ENCODE results near the gene ADH1A. TPM values are rescaled to one million over a fixed set of nuclear protein-coding genes. Genes with fewer than 3 reads are reported as not detected.

ADH1A gene
- polyA plus RNA-seq, 1 of the 3 experiments (the other 2 are of a cell fraction): not detected

DNA sequence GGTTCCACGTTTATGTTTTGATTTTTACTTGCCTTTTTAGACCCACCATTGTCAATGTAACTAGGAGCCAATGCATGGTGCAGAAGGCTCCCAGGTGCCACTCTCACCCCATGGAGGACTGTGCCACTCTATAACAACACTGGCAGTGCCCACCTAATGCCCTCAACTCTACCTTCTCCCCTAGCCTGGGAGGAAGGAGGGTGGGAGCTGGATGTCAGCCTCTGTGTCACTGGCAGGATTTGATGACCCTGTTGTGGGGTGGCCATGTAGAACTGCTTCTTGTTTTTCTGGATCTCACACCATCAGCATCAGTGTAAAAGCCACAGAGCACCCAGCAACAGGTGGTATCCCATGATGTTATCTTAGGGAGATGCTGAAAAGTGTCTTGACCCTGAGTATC, 44.1 kb upstream of the ADH1A start:
- Histone ChIP-seq H3K27me3 (ENCODE audit: insufficient read depth) (no peaks in the 10 kb centered on the region), H3K79me2 (ENCODE audit: insufficient read depth) (no peaks in the 10 kb centered on the region), H3F3A (replicated peaks; ENCODE audit: insufficient read depth) (no peaks in the 10 kb centered on the region), H3K4me2 (no peak overlapping the region), H2AFZ (ENCODE audit: low read depth) (no peak overlapping the region), H4K20me1 (ENCODE audit: insufficient read depth) (no peaks in the 10 kb centered on the region), H3K4me3 (ENCODE audit: low read depth in 2 of 2, low read length in 1 of 2) (no peak overlapping the region), H3K27ac (ENCODE audit: low read depth in 2 of 2, low read length in 1 of 2) (no peak overlapping the region), H3K9me3 (no peaks in the 10 kb centered on the region), H3K4me1 (ENCODE audit: control insufficient read depth in 1 of 2, insufficient read depth in 2 of 2, low read depth in 1 of 2, low read length in 1 of 2) (no peaks in the 10 kb centered on the region), H3K9ac (no peak overlapping the region), H3K9me2 (no peaks in the 10 kb centered on the region), H3K36me3 (replicated peaks in 1 of 2; ENCODE audit: control insufficient read depth in 1 of 2, insufficient read depth in 2 of 2, low read length in 1 of 2) (no peaks in the 10 kb centered on the region)
- DNase-seq: no peak
- no peak for TF ChIP-seq ELF1 (IDR thresholded peaks at IDR 0.05)
- no peak for TF ChIP-seq JUND (IDR thresholded peaks at IDR 0.05)
- TF ChIP-seq TEAD4 (IDR thresholded peaks at IDR 0.05; ENCODE audit: borderline replicate concordance, insufficient read depth): no peak
- TF ChIP-seq SIN3A (IDR thresholded peaks at IDR 0.05; ENCODE audit: borderline replicate concordance, low read depth, low read length): no peak
- no peak for TF ChIP-seq RAD21 (IDR thresholded peaks at IDR 0.05; ENCODE audit: low read length)
- no peak for TF ChIP-seq TCF12 (IDR thresholded peaks at IDR 0.05)
- TF ChIP-seq, protein P1, sequence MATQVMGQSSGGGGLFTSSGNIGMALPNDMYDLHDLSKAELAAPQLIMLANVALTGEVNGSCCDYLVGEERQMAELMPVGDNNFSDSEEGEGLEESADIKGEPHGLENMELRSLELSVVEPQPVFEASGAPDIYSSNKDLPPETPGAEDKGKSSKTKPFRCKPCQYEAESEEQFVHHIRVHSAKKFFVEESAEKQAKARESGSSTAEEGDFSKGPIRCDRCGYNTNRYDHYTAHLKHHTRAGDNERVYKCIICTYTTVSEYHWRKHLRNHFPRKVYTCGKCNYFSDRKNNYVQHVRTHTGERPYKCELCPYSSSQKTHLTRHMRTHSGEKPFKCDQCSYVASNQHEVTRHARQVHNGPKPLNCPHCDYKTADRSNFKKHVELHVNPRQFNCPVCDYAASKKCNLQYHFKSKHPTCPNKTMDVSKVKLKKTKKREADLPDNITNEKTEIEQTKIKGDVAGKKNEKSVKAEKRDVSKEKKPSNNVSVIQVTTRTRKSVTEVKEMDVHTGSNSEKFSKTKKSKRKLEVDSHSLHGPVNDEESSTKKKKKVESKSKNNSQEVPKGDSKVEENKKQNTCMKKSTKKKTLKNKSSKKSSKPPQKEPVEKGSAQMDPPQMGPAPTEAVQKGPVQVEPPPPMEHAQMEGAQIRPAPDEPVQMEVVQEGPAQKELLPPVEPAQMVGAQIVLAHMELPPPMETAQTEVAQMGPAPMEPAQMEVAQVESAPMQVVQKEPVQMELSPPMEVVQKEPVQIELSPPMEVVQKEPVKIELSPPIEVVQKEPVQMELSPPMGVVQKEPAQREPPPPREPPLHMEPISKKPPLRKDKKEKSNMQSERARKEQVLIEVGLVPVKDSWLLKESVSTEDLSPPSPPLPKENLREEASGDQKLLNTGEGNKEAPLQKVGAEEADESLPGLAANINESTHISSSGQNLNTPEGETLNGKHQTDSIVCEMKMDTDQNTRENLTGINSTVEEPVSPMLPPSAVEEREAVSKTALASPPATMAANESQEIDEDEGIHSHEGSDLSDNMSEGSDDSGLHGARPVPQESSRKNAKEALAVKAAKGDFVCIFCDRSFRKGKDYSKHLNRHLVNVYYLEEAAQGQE (IDR thresholded peaks at IDR 0.05; ENCODE audit: low read depth, low read length): no peak
- no peak for TF ChIP-seq EP300 (IDR thresholded peaks at IDR 0.05; ENCODE audit: borderline replicate concordance in 1 of 2, low read depth in 1 of 2, low read length in 1 of 2)
- no peak for TF ChIP-seq RXRA (IDR thresholded peaks at IDR 0.05; ENCODE audit: borderline replicate concordance, low read depth)
- TF ChIP-seq SMC3 (IDR thresholded peaks at IDR 0.05; ENCODE audit: low read depth, low read length): no peak
- no peak for TF ChIP-seq RFX5 (IDR thresholded peaks at IDR 0.05; ENCODE audit: low read length)
- TF ChIP-seq, protein P2, sequence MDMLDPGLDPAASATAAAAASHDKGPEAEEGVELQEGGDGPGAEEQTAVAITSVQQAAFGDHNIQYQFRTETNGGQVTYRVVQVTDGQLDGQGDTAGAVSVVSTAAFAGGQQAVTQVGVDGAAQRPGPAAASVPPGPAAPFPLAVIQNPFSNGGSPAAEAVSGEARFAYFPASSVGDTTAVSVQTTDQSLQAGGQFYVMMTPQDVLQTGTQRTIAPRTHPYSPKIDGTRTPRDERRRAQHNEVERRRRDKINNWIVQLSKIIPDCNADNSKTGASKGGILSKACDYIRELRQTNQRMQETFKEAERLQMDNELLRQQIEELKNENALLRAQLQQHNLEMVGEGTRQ (IDR thresholded peaks at IDR 0.05; ENCODE audit: borderline replicate concordance, low read depth, low read length): no peak
- TF ChIP-seq, protein P3, sequence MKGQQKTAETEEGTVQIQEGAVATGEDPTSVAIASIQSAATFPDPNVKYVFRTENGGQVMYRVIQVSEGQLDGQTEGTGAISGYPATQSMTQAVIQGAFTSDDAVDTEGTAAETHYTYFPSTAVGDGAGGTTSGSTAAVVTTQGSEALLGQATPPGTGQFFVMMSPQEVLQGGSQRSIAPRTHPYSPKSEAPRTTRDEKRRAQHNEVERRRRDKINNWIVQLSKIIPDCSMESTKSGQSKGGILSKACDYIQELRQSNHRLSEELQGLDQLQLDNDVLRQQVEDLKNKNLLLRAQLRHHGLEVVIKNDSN (IDR thresholded peaks at IDR 0.05; ENCODE audit: borderline replicate concordance, low read depth): no peak
- WGBS (ENCODE audit: low lambda C conversion rate): 0% methylated on average over 1 of the region's 1 CpG
- POLR2A ChIA-PET: no interaction called here
- CTCF ChIA-PET: no interaction called here

DNA sequence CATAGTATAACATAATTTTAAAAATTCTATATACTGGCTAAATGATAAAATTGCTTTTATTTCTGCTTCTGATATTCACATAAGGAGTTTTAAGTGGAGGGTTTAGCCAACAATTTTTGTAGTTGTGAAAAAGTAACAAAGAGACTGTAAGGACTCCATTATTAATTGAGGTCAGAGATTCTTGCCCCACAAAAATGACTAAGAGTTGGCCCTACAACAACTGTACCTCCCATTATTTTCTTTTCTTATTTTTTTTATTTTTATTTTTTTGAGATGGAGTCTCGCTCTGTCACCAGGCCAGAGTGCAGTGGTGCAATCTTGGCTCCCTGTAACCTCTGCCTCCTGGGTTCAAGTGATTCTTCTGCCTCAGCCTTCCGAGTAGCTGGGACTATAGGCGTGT, 39.9 kb upstream of the ADH1A start:
- Histone ChIP-seq H2AFZ (ENCODE audit: low read depth) (no peak overlapping the region), H3K27me3 (ENCODE audit: insufficient read depth) (no peaks in the 10 kb centered on the region), H3F3A (replicated peaks; ENCODE audit: insufficient read depth) (no peaks in the 10 kb centered on the region), H3K9me3 (no peaks in the 10 kb centered on the region), H3K9me2 (no peaks in the 10 kb centered on the region), H3K36me3 (replicated peaks in 1 of 2; ENCODE audit: control insufficient read depth in 1 of 2, insufficient read depth in 2 of 2, low read length in 1 of 2) (no peaks in the 10 kb centered on the region), H4K20me1 (ENCODE audit: insufficient read depth) (no peaks in the 10 kb centered on the region), H3K9ac (no peak overlapping the region), H3K4me1 (ENCODE audit: control insufficient read depth in 1 of 2, insufficient read depth in 2 of 2, low read depth in 1 of 2, low read length in 1 of 2) (no peaks in the 10 kb centered on the region), H3K4me3 (ENCODE audit: low read depth in 2 of 2, low read length in 1 of 2) (no peak overlapping the region), H3K79me2 (ENCODE audit: insufficient read depth) (no peaks in the 10 kb centered on the region), H3K27ac (ENCODE audit: low read depth in 2 of 2, low read length in 1 of 2) (no peak overlapping the region), H3K4me2 (no peak overlapping the region)
- 22% methylated on average over 3 of the region's 3 CpGs for WGBS (ENCODE audit: low lambda C conversion rate)
- DNase-seq: no peak
- ChIA-PET CTCF (no interaction called here), POLR2A (no interaction called here)
- TF ChIP-seq, protein P4, sequence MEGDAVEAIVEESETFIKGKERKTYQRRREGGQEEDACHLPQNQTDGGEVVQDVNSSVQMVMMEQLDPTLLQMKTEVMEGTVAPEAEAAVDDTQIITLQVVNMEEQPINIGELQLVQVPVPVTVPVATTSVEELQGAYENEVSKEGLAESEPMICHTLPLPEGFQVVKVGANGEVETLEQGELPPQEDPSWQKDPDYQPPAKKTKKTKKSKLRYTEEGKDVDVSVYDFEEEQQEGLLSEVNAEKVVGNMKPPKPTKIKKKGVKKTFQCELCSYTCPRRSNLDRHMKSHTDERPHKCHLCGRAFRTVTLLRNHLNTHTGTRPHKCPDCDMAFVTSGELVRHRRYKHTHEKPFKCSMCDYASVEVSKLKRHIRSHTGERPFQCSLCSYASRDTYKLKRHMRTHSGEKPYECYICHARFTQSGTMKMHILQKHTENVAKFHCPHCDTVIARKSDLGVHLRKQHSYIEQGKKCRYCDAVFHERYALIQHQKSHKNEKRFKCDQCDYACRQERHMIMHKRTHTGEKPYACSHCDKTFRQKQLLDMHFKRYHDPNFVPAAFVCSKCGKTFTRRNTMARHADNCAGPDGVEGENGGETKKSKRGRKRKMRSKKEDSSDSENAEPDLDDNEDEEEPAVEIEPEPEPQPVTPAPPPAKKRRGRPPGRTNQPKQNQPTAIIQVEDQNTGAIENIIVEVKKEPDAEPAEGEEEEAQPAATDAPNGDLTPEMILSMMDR (IDR thresholded peaks at IDR 0.05): no peak
- no peak for TF ChIP-seq RCOR1 (IDR thresholded peaks at IDR 0.05; ENCODE audit: low read length)
